H9 (cell line): Measurements from ENCODE around the gene CREG2. TPM values are rescaled to one million over a fixed set of nuclear protein-coding genes. Genes with fewer than 3 reads are reported as not detected.

ENCODE experiments used
- DNase-seq: peaks from one replicate; pipeline ENCODE4 v3.0.0-alpha.2; 2017
- H2AFZ ChIP-seq: one replicate; pipeline ENCODE4 v1.6.1; 2013; ENCODE audit warnings: mild to moderate bottlenecking, low read length, control low read depth, moderate library complexity
- H2AK5ac ChIP-seq: 2 replicates; pipeline ENCODE4 v1.6.1; 2013; ENCODE audit warnings: low read length, control low read depth, mixed read lengths; ENCODE audit not compliant: insufficient read length
- H2BK120ac ChIP-seq: one replicate; pipeline ENCODE4 v1.6.1; 2013; ENCODE audit warnings: low read depth, mild to moderate bottlenecking, low read length, control low read depth, inconsistent platforms; ENCODE audit not compliant: poor library complexity, severe bottlenecking
- H2BK12ac ChIP-seq: 2 replicates; pipeline ENCODE4 v1.6.1; 2013; ENCODE audit warnings: low read length, control low read depth, mixed read lengths, low read depth; ENCODE audit not compliant: insufficient read length
- H2BK15ac ChIP-seq: 2 replicates; pipeline ENCODE4 v1.6.1; 2013; ENCODE audit warnings: low read depth, low read length, control low read depth
- H2BK20ac ChIP-seq: one replicate; pipeline ENCODE4 v1.6.1; 2013; ENCODE audit warnings: low read depth, mild to moderate bottlenecking, low read length, control low read depth, inconsistent platforms; ENCODE audit not compliant: poor library complexity, severe bottlenecking
- H2BK5ac ChIP-seq: 2 replicates; pipeline ENCODE4 v1.6.1; 2013; ENCODE audit warnings: low read length, control low read depth, mixed read lengths; ENCODE audit not compliant: insufficient read length
- H3K14ac ChIP-seq: 2 replicates; pipeline ENCODE4 v1.6.1; 2013; ENCODE audit warnings: low read length, control low read depth; ENCODE audit not compliant: insufficient read depth
- H3K18ac ChIP-seq: 2 replicates; pipeline ENCODE4 v1.6.1; 2013; ENCODE audit warnings: low read depth, mild to moderate bottlenecking, mixed read lengths, low read length, control low read depth; ENCODE audit not compliant: insufficient read length
- H3K23ac ChIP-seq: 2 replicates; pipeline ENCODE4 v1.6.1; 2013; ENCODE audit warnings: low read length, control low read depth, mixed read lengths, low read depth; ENCODE audit not compliant: insufficient read length
- H3K23me2 ChIP-seq: 2 replicates; pipeline ENCODE4 v1.6.1; 2013; ENCODE audit warnings: low read depth, mild to moderate bottlenecking, mixed read lengths, low read length, control low read depth; ENCODE audit not compliant: insufficient read length, poor library complexity, severe bottlenecking
- H3K27ac ChIP-seq: 2 replicates; pipeline ENCODE4 v1.5.1; 2013; ENCODE audit warnings: low read length, control low read depth, mixed read lengths, low read depth; ENCODE audit not compliant: insufficient read length
- H3K27me3 ChIP-seq: 2 replicates; pipeline ENCODE4 v1.6.1; 2013; ENCODE audit warnings: low read length, control low read depth, inconsistent platforms; ENCODE audit not compliant: insufficient read depth
- H3K4ac ChIP-seq: 2 replicates; pipeline ENCODE4 v1.6.1; 2013; ENCODE audit warnings: low read depth, mild to moderate bottlenecking, control low read depth, inconsistent platforms, low read length, moderate library complexity
- H3K4me1 ChIP-seq: 2 replicates; pipeline ENCODE4 v1.6.1; 2013; ENCODE audit warnings: low read length, control low read depth, inconsistent platforms; ENCODE audit not compliant: insufficient read depth
- H3K4me2 ChIP-seq: 2 replicates; pipeline ENCODE4 v1.6.1; 2013; ENCODE audit warnings: low read length, control low read depth, mixed read lengths; ENCODE audit not compliant: insufficient read length, insufficient read depth
- H3K56ac ChIP-seq: 2 replicates; pipeline ENCODE4 v1.6.1; 2013; ENCODE audit warnings: low read depth, mild to moderate bottlenecking, mixed read lengths, low read length, control low read depth; ENCODE audit not compliant: insufficient read length
- H3K79me1 ChIP-seq: 2 replicates; pipeline ENCODE4 v1.6.1; 2013; ENCODE audit warnings: low read depth, mild to moderate bottlenecking, moderate library complexity, low read length, control low read depth, inconsistent platforms; ENCODE audit not compliant: insufficient read depth, poor library complexity, severe bottlenecking
- H3K79me2 ChIP-seq: 2 replicates; pipeline ENCODE4 v1.6.1; 2013; ENCODE audit warnings: low read length, control low read depth, inconsistent platforms; ENCODE audit not compliant: insufficient read depth
- H3K9ac ChIP-seq: 2 replicates; pipeline ENCODE4 v1.6.1; 2013; ENCODE audit warnings: low read length, control low read depth, mixed read lengths; ENCODE audit not compliant: insufficient read length; ENCODE audit errors: extremely low read depth
- H3K9me3 ChIP-seq: one replicate; pipeline ENCODE4 v1.6.1; 2013; ENCODE audit warnings: low read depth, low read length, inconsistent platforms; ENCODE audit not compliant: control insufficient read depth
- H3T11ph ChIP-seq: one replicate; pipeline ENCODE4 v1.6.1; 2013; ENCODE audit warnings: mild to moderate bottlenecking, low read length, control low read depth, inconsistent platforms
- H4K20me1 ChIP-seq: one replicate; pipeline ENCODE4 v1.6.1; 2013; ENCODE audit not compliant: control insufficient read depth, insufficient read length, insufficient read depth
- H4K5ac ChIP-seq: 2 replicates; pipeline ENCODE4 v1.6.1; 2013; ENCODE audit warnings: low read depth, mild to moderate bottlenecking, mixed read lengths, low read length, control low read depth; ENCODE audit not compliant: insufficient read length
- H4K8ac ChIP-seq: replicated peaks from 2 replicates; pipeline ENCODE4 v1.6.1; 2013; ENCODE audit warnings: low read length, control low read depth, mixed read lengths, low read depth; ENCODE audit not compliant: insufficient read length
- H4K91ac ChIP-seq: 2 replicates; pipeline ENCODE4 v1.6.1; 2013; ENCODE audit warnings: low read depth, mild to moderate bottlenecking, moderate library complexity, mixed read lengths, low read length, control low read depth; ENCODE audit not compliant: insufficient read length
- H3K27ac Mint-ChIP-seq, 3 experiments: 2 replicates in 2 of 3; 3 replicates in 1 of 3; pipeline ENCODE4 v1.8.0; 2020 to 2021; ENCODE audit warnings: mixed read lengths in 3 of 3, mild to moderate bottlenecking in 1 of 3, moderate library complexity in 1 of 3
- H3K27me3 Mint-ChIP-seq: 2 replicates; pipeline ENCODE4 v1.8.0; 2021; ENCODE audit warnings: low read depth, mild to moderate bottlenecking, moderate library complexity, mixed read lengths
- H3K36me3 Mint-ChIP-seq, 3 experiments: 2 replicates in 2 of 3; 3 replicates in 1 of 3; pipeline ENCODE4 v1.8.0; 2020 to 2021; ENCODE audit warnings: low read depth in 3 of 3, mixed read lengths in 3 of 3; ENCODE audit not compliant: insufficient read depth in 1 of 3
- H3K4me1 Mint-ChIP-seq, 2 experiments: 2 replicates each; pipeline ENCODE4 v1.8.0; 2020; ENCODE audit warnings: mixed read lengths in 2 of 2
- H3K4me3 Mint-ChIP-seq, 2 experiments: 2 replicates in 1 of 2; 3 replicates in 1 of 2; pipeline ENCODE4 v1.8.0; 2020 to 2021; ENCODE audit warnings: mild to moderate bottlenecking in 2 of 2, mixed read lengths in 2 of 2, moderate library complexity in 1 of 2
- H3K9me3 Mint-ChIP-seq, 2 experiments: 2 replicates in 1 of 2; 3 replicates in 1 of 2; pipeline ENCODE4 v1.8.0; 2020; ENCODE audit warnings: mild to moderate bottlenecking in 2 of 2, mixed read lengths in 2 of 2, moderate library complexity in 1 of 2
- CTCF ChIP-seq: fragments of 200-600 bp; sonication (generic); conservative IDR thresholded peaks from 3 replicates; pipeline ENCODE4 v1.8.0; 2021; ENCODE audit warnings: antibody characterized with exemption, mild to moderate bottlenecking
- WGBS: extraction: QIAGEN DNeasy Blood & Tissue Kit; methylation state at CpG from one replicate; pipeline ENCODE4 v1.1.7; 2013; ENCODE audit warnings: missing lambda C conversion rate, low lambda C conversion rate, mixed read lengths; ENCODE audit not compliant: insufficient read length; ENCODE audit errors: extremely low coverage; 5-methylcytosine and 5-hydroxymethylcytosine counted together
- total RNA-seq: library from RNA; stranded (reverse); gene quantifications from 2 replicates; pipeline ENCODE4 v1.2.1, GENCODE V29; 2021

Gene CREG2
- total RNA-seq, 1 experiment from 2014 or later = 0.77 TPM

GRCh38 chr2:101342625-101343008 is 44.7 kb downstream of the CREG2 start:
- H3K4me3 Mint-ChIP-seq = no peak overlapping the region
- Histone ChIP-seq H3K79me2 (no peaks in the 10 kb centered on the region), H2AFZ (no peak overlapping the region), H3T11ph (no peak overlapping the region), H3K79me1 (no peaks in the 10 kb centered on the region), H2BK12ac (no peak overlapping the region), H2BK5ac (no peak overlapping the region), H4K5ac (no peak overlapping the region), H3K4me1 (peaks cover 6% of the 10 kb centered on the region; the same call in 1 of the 2 replicates), H3K9ac (no peak overlapping the region), H3K4ac (no peak overlapping the region), H2AK5ac (no peak overlapping the region), H2BK20ac (no peak overlapping the region), H3K23ac (no peak overlapping the region), H3K4me2 (no peak overlapping the region), H4K91ac (no peak overlapping the region), H2BK120ac (no peak overlapping the region), H3K27me3 (no peaks in the 10 kb centered on the region), H4K20me1 (no peaks in the 10 kb centered on the region), H4K8ac (no peak overlapping the region), H3K27ac (no peak overlapping the region), H2BK15ac (no peak overlapping the region), H3K56ac (no peak overlapping the region), H3K18ac (no peak overlapping the region), H3K9me3 (no peaks in the 10 kb centered on the region), H3K14ac (no peak overlapping the region), H3K23me2 (no peaks in the 10 kb centered on the region)
- no CpG with 5 or more reads among the region's 15 CpGs for WGBS
- DNase-seq = no peak
- H3K4me1 Mint-ChIP-seq = peaks cover 46 to 53% of the 10 kb centered on the region in 2 experiments
- H3K9me3 Mint-ChIP-seq = peaks cover 0 to 7% of the 10 kb centered on the region in 2 experiments; a peak in 2 of 5 replicates
- H3K27me3 Mint-ChIP-seq = peaks cover 2% of the 10 kb centered on the region; the same call in 1 of the 2 replicates
- no peak for TF ChIP-seq CTCF
- no peak overlapping the region for H3K27ac Mint-ChIP-seq
- peaks cover 0 to 8% (median 0%) of the 10 kb centered on the region in 3 experiments; a peak in 2 of 7 replicates for H3K36me3 Mint-ChIP-seq
